ENCODE data around the gene LGR4.
A peak's percentile ranks its signal among the peaks of the same experiment; 100 is the strongest.

Gene LGR4

DNA sequence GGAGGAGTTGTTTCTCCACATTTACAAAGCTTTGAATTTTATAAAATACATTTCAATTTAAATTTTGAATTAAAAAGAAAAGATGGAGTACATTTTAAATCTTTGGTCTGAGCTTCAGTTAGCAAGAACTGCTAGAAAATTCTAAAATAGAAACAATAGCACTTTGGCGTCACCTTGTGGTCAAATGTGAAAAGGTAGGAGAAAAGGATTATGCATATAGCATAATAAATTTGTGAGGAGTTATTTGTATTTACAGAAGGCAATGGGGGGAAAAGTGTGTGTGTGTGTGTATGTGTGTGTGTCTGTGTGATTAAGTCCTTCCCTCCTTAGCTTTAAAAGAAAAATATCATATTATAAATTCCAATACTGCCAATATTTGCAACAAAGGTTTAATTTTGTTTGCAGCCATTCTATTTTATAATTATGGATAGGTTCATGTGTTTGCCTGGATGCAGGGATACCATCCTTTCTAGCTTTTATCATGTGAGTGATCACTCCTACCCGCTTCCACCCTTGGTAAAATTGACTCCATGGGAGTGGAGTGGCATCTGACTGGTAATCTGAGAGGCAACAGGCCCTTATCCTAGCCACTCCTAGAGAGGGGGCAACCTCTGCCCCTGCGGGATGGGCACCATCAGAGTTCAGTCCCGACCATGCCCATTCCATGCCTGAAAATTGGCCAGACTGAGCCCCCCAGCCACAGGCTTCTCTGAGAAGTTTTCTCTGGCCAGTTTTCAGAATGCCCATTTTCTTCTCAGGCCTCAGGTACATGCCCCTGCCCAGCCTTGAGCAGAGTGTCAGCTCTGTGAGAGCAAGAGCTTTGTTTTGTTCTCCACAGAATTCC, 13.6 kb upstream of the LGR4 start:
- peak; percentile 70 for DNase-seq

GRCh38 chr11:27482793-27483192, 10.2 kb upstream of the LGR4 start:
- no peak for DNase-seq

DNA sequence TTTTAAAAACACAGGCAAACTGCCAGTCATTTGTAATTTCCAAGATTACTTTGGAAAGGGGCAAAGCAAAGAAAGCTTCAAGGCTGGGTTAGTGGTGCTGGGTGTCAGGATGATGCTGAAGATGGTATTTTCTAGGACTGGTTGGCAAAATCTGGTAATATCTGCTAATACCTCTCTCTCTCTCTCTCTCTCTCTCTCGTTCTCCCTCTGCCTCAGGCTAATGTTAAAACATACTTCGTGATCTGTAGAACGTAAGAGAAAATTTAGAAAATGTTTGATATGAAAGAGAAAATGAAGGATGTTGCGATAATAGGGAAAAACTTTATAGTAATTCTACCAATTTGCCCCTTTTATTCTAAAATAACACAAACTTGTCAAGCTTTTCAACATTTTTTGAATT, 9.4 kb upstream of the LGR4 start:
- DNase-seq: no peak

DNA sequence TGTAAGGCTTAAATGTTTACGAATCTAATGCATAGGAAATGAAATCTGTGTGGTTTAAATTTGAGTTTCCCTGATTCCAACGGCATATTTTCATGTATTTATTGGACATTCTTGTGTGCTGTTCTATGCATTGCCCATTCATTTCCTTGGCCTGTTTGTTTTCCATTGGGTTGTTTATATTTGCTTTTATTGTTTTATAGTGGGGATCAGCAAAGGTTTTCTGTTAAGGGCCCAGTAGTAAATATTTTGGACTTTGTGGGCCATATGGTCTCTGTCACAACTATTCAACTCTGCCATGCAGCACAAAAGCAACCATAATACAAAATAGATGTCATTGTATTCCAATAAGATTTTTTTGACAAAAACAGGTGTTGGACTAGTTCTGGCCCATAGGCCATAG, 5.2 kb upstream of the LGR4 start:
- DNase-seq: no peak

- DNase-seq: no peak
These were observed 4.7 kb upstream of the LGR4 start for GRCh38 chr11:27477243-27477642.

DNA sequence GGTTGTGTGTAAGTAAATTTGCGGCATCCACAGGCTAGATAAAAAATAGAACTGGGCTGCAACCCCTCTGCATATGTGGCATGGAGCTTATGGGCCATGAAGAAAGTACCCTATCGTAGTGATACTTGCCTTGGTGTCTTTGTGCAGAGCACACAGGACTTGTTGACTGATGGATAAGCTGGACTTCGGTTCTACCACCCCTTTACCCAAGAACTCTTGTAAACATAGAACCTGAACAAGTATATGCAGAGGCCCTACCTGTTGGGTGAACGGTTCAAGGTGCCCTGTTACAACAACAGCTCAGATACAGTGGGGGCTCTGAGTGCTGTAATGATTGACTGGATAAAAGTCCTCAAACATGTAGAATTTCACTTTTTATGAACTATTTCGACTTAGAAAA, 3.0 kb upstream of the LGR4 start:
- DNase-seq: no peak

GRCh38 chr11:27473017-27473406, 422 bp upstream of the LGR4 start:
- no peak for DNase-seq

DNA sequence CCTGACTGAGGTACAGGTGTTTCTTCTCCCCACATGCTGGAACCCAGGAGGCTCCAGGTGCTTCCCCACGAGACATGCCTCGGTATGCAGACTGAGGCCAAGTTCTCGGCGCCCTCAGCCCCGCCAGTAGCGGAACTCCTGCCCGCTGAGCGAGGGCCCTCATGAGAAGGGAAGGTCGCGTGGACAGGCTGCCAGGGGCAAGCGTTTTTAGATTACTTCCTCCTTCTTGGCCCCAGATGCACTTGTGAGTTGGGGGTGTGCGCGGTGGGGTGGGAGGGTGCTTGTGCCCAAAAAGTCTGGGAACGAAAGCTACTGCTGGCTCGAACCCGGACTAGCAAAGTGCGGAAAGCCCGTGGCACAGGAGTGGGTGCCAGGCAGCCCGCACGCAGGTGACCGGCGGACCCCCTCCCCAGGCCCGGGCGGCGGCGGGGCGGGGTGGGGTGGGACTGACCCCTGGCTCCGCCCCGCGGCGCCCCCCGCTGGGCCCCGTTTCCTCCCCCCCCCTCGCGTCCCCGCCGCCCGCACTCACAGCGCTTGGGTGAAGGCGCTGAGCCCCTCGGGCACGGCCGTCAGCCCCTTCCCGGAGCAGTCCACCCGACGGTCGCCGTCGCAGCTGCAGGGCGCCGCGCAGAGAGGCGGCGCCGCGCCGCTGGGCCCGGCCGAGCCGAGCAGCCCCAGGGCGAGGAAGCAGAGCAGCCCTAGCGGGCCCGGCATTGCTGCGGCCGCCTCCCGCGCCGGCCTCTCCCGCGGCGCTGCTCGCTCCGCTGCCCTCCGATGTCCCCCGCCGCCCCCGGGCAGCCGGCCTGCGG, 797 bp downstream of the LGR4 start:
- DNase-seq: peak; percentile 38

- DNase-seq: no peak
These were observed 1.6 kb downstream of the LGR4 start for GRCh38 chr11:27470826-27471588.

- DNase-seq: no peak
These were observed 2.4 kb downstream of the LGR4 start for GRCh38 chr11:27470166-27470565.

- DNase-seq: no peak
These were observed 3.4 kb downstream of the LGR4 start for GRCh38 chr11:27468995-27469695.

DNA sequence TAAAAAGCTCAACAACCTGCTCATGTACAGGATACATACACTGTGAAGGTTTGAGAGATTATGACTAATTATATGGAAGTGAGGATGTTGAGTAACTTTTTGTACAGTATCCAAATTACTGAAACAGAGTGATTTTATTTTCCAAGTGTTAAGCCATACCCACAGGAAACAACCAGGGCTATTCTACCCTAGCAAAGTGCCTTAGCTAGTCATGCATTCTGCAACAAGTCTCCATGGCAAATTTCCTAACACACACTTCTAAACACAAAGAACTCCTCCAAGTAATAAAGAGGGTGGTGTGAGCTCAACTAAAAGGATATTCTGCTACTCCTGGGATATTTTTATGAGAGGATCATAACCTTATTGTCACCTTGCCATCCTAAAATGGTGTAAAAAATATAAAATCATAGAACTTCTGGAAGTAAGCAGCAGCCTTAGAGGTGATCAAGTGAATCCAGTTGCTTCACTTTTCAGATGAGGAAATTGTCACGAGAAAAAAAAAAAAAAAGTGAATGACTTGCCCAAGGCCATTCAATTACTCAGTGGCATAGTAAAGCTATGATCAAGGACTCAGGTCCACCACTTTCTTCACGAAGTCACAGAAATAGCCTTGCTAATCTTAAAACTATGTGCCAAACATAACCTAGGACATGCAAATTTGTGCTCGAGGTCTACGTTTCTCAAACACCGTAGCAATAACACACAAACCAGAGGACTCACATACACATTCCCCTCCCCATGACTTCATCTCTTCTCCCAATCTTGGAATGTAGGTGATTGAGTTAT, 4.2 kb downstream of the LGR4 start:
- no peak for DNase-seq

GRCh38 chr11:27467181-27467913, 5.2 kb downstream of the LGR4 start:
- DNase-seq: no peak

DNA sequence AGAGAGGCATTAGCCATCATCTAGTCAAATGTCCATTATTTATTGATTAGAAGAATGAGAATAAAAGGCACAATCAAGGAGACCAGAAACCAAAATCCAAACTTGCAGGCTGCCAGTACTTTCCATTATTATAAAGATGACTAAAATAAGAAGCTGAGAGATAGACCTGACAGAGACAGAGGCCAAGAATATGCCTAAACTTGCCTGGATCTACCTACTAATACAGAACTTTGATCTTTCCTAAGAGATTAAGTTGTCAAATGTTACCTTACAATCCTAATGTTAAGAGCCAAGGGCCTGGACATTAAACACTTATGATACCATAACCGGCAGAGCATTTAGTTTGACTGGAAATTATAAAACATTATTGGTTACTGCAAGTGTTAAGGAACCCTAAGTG, 6.2 kb downstream of the LGR4 start:
- no peak for DNase-seq

DNA sequence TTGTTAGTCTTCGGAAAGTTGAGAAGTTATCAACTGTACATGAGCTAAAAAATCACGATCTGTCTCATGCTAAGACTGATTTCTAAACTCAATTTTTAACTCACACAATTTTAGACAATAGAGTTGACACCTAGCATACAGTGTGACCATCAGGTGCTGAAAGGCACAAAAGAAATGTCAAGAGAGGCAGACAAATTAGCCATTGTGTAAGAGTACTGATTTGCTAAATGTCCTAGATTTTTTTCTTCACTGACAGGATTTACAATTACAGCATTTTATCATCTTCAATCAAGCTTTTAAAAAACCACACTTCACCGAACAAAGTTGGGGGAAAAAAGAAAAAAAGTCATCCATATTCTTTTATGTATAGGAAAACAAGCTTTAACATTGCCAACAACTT, 7.0 kb downstream of the LGR4 start:
- DNase-seq: no peak

DNA sequence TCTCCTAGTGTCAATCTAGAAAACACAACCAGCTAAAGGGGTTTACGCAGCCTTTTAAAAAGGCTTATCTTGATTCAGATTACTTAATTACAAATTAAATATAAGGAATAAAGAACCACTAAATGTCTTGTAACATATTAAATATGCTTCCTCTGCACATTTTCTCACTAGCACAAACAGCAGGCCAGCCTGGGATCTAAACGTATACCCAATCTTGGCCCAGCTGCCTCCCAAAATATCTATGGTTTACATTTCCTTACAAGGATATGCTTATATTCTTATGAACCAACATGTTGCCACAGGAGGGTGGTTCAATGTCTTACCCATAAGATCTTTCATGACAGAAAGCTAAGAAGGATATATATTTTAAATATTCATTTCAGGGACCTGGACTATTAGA, 7.7 kb downstream of the LGR4 start:
- no peak for DNase-seq

DNA sequence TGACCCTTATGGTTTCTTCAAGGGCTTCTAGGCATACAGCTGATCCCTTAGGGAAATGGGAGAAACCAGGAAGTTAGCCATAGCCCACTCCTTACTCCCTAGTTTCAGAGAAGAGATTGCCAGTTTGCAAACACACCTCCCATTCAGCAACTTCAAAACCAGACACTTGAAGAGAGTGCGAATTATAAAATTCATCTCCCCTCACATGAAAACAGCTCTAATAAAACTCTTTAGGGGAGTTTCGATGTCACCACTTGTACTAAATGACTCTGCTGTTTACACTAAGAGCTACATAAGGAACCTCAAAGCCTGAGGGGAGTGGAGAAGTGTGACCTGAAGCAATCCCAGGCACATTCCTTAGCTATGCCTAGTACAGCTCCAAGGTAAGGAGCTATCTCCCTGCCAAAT, 8.3 kb downstream of the LGR4 start:
- no peak for DNase-seq

- DNase-seq: no peak
These were observed 10.0 kb downstream of the LGR4 start for GRCh38 chr11:27462543-27462942.

- no peak for DNase-seq
These were observed 12.2 kb downstream of the LGR4 start for GRCh38 chr11:27460158-27460978.

GRCh38 chr11:27459191-27459590, 13.4 kb downstream of the LGR4 start:
- DNase-seq: no peak
